Gastrocnemius medialis (tissue), 4 donors: ENCODE results near the gene DNAJC7.

Source experiments
- CTCF ChIP-seq, 5 experiments: fragments of 450-650 bp in 3 of 5; fragments of 200-600 bp in 2 of 5; sonication (generic) in 2 of 5; IDR thresholded peaks in 4 of 5; conservative IDR thresholded peaks in 1 of 5; 1 replicate in 4 of 5; 2 replicates in 1 of 5; pipeline ENCODE4 v1.5.1; 2016 to 2019; ENCODE audit warnings: antibody characterized with exemption in 5 of 5, mild to moderate bottlenecking in 3 of 5, moderate library complexity in 3 of 5
- POLR2A ChIP-seq, 2 donors: fragments of 450-650 bp; IDR thresholded peaks; one replicate each; pipeline ENCODE4 v1.6.1; 2017; ENCODE audit warnings: antibody characterized with exemption in 2 of 2, mild to moderate bottlenecking in 2 of 2, moderate library complexity in 2 of 2

GRCh38 chr17:42000413-42001133, 16.7 kb downstream of the DNAJC7 start:
- TF ChIP-seq CTCF (IDR thresholded peaks at IDR 0.05 in 4 of 5, conservative IDR thresholded peaks at IDR 0.05 in 1 of 5) (no peak), POLR2A (IDR thresholded peaks at IDR 0.05) (no peak)
